HepG2 (cell line): ENCODE data around the gene CUL9. TPM values are rescaled to one million over a fixed set of nuclear protein-coding genes. Genes with fewer than 3 reads are reported as not detected.

Experiments used
- ATAC-seq: fragments of 200-7000 bp; cut with Tn5 transposase; 3 replicates; pipeline ENCODE4 v1.9.1; 2020; ENCODE audit warnings: mild to moderate bottlenecking, moderate library complexity
- BruUV-seq: library from RNA; stranded (reverse); fragments of 400-500 nt; replicated peaks from 2 replicates; lab custom pipeline; 2021; lab: Mats Ljungman, UMichigan
- CTCF ChIA-PET: fragments of 300-600 bp; formaldehyde crosslinking; extraction: SDS; loops from one replicate; lab custom pipeline; 2021; ENCODE audit warnings: low total read pairs, inconsistent platforms, low intra/inter-chr PET ratio; lab: Yijun Ruan, JAX
- POLR2A ChIA-PET: fragments of 350-600 bp; sonication (Branson Sonifier 250); formaldehyde crosslinking; loops from one replicate; lab custom pipeline; 2020; ENCODE audit warnings: antibody characterized with exemption, inconsistent platforms; lab: Yijun Ruan, JAX
- DNase-seq: peaks from one replicate; pipeline ENCODE4 v3.0.0-alpha.2; 2015; ENCODE audit warnings: low spot score
- FAIRE-seq: peaks from 3 replicates; lab custom pipeline; 2011; peaks lifted over from hg19 to GRCh38; lab: Jason Lieb, UNC
- H2AFZ ChIP-seq: one replicate; pipeline ENCODE4 v1.6.1; 2011; ENCODE audit warnings: low read length, inconsistent platforms
- H3K27ac ChIP-seq: fragments of 300-600 bp; 3 replicates; pipeline ENCODE4 v1.8.0; 2011; ENCODE audit warnings: mixed run types, mild to moderate bottlenecking, mixed read lengths, low read length, inconsistent platforms; ENCODE audit not compliant: insufficient read depth; ENCODE audit errors: extremely low read length
- H3K27me3 ChIP-seq, 2 experiments: fragments of 200-600 bp in 1 of 2; 2 replicates in 1 of 2; 3 replicates in 1 of 2; pipeline versions ENCODE4 v1.6.0 to v1.8.0; 2011; ENCODE audit warnings: low read length in 2 of 2, mild to moderate bottlenecking in 2 of 2, moderate library complexity in 2 of 2, inconsistent platforms in 1 of 2; ENCODE audit not compliant: insufficient read depth in 2 of 2, control insufficient read depth in 1 of 2
- H3K36me3 ChIP-seq, 2 experiments: fragments of 200-600 bp in 1 of 2; replicated peaks in 1 of 2; 2 replicates in 1 of 2; 3 replicates in 1 of 2; pipeline versions ENCODE4 v1.5.1 to v1.8.0; 2011; ENCODE audit warnings: low read length in 2 of 2, inconsistent platforms in 1 of 2; ENCODE audit not compliant: insufficient read depth in 2 of 2, control insufficient read depth in 1 of 2
- H3K4me1 ChIP-seq: 2 replicates; pipeline ENCODE4 v1.5.1; 2012; ENCODE audit warnings: low read length, inconsistent platforms; ENCODE audit not compliant: insufficient read depth
- H3K4me2 ChIP-seq: 2 replicates; pipeline ENCODE4 v1.6.0; 2011; ENCODE audit warnings: low read depth, low read length, inconsistent platforms
- H3K4me3 ChIP-seq, 3 experiments: fragments of 200-600 bp in 1 of 3; sonication (generic), shearing (Covaris generic) in 1 of 3; replicated peaks in 1 of 3; 2 replicates each; pipeline ENCODE4 v1.5.1; 2011 to 2016; ENCODE audit warnings: low read length in 3 of 3, inconsistent platforms in 2 of 3, low read depth in 2 of 3, mild to moderate bottlenecking in 2 of 3, control low read depth in 1 of 3, mixed read lengths in 1 of 3; ENCODE audit not compliant: insufficient read depth in 1 of 3
- H3K79me2 ChIP-seq: one replicate; pipeline ENCODE4 v1.6.1; 2011; ENCODE audit warnings: low read length, inconsistent platforms; ENCODE audit not compliant: insufficient read depth
- H3K9ac ChIP-seq: 2 replicates; pipeline ENCODE4 v1.6.0; 2011; ENCODE audit warnings: mild to moderate bottlenecking, low read depth, low read length, inconsistent platforms; ENCODE audit not compliant: insufficient read depth
- H3K9me3 ChIP-seq: 2 replicates; pipeline ENCODE4 v1.5.1; 2012; ENCODE audit warnings: mild to moderate bottlenecking, low read length
- H4K20me1 ChIP-seq: 2 replicates; pipeline ENCODE4 v1.6.0; 2011; ENCODE audit warnings: inconsistent platforms, mild to moderate bottlenecking, low read length, moderate library complexity; ENCODE audit not compliant: insufficient read depth
- AGO1 ChIP-seq: fragments of 200-400 bp; formaldehyde crosslinking; IDR thresholded peaks from 2 replicates; pipeline ENCODE4 v1.6.1; 2017; ENCODE audit warnings: mild to moderate bottlenecking, low read depth, low read length, moderate library complexity; ENCODE audit not compliant: poor library complexity, severe bottlenecking
- AGO2 ChIP-seq: fragments of 200-400 bp; formaldehyde crosslinking; optimal IDR thresholded peaks from 2 replicates; pipeline ENCODE3; 2017; ENCODE audit warnings: mild to moderate bottlenecking, low read depth, low read length, moderate library complexity
- HNRNPLL ChIP-seq: fragments of 200-400 bp; formaldehyde crosslinking; IDR thresholded peaks from 2 replicates; pipeline ENCODE4 v1.6.1; 2017; ENCODE audit warnings: mild to moderate bottlenecking, low read depth, low read length; ENCODE audit not compliant: poor library complexity, severe bottlenecking
- POLR2AphosphoS2 ChIP-seq: IDR thresholded peaks from 2 replicates; pipeline ENCODE4 v1.6.1; 2011; ENCODE audit warnings: low read depth, low read length, improper control_type of control experiment
- THYN1 ChIP-seq: sonication (generic); formaldehyde crosslinking; IDR thresholded peaks from 2 replicates; pipeline ENCODE4 v1.8.1; 2023; ENCODE audit warnings: low read depth, mild to moderate bottlenecking, moderate library complexity, missing genetic modification reagents, borderline replicate concordance
- WGBS: methylation state at CpG from one replicate; pipeline ENCODE4 v1.1.6; 2017; ENCODE audit warnings: low lambda C conversion rate; 5-methylcytosine and 5-hydroxymethylcytosine counted together
- in situ Hi-C: cut with HindIII; loops from 2 replicates; pipeline ENCODE4 v1.10.0; 2017; ENCODE audit warnings: low pct_unique_long_range_greater_than_20kb; ENCODE audit not compliant: extremely low pct_ligation_motif_present
- intact Hi-C: fragments of 100-400 bp; cut with micrococcal nuclease; formaldehyde crosslinking; loops from one replicate; pipeline ENCODE4 v1.10.0; 2022; ENCODE audit not compliant: unreplicated experiment
- polyA plus RNA-seq, 8 experiments: library from polyadenylated mRNA; depleted of rRNA in 3 of 8; stranded (reverse) in 7 of 8; unstranded in 1 of 8; fragments of >200 nt; fragmentation: Illumina TruSeq in 4 of 8; extraction: Trizol in 4 of 8; gene quantifications; 2 replicates each; pipeline versions ENCODE4 v1.2.1 to v1.2.3, GENCODE V29; 2011 to 2016; ENCODE audit warnings: low read depth in 4 of 8, missing spikeins in 1 of 8, mixed read lengths in 1 of 8; ENCODE audit not compliant: insufficient read depth in 1 of 8
- total RNA-seq, 5 experiments: library from RNA; depleted of rRNA; stranded (reverse); fragments of >200 nt; fragmentation: Illumina TruSeq; extraction: Trizol; gene quantifications; 2 replicates each; pipeline ENCODE4 v1.2.3, GENCODE V29; 2016; ENCODE audit warnings: low read depth in 1 of 5
- TF ChIP-seq, protein P1 (sequence below): sonication (generic); formaldehyde crosslinking; IDR thresholded peaks from 2 replicates; pipeline ENCODE4 v1.5.0; 2020; ENCODE audit warnings: mild to moderate bottlenecking, missing genetic modification reagents
- TF ChIP-seq, protein P2 (sequence below), 2 experiments: IDR thresholded peaks; 2 replicates each; pipeline ENCODE4 v1.6.1; 2011 to 2012; ENCODE audit warnings: low read length in 2 of 2, borderline replicate concordance in 1 of 2, low read depth in 1 of 2, mild to moderate bottlenecking in 1 of 2, moderate library complexity in 1 of 2

The CUL9 gene
- total and polyA plus RNA-seq, 2 of the 13 experiments (the other 11 are each of a cell fraction or from before 2014, with no cell fraction given) = 11.4 to 13.7 TPM

DNA sequence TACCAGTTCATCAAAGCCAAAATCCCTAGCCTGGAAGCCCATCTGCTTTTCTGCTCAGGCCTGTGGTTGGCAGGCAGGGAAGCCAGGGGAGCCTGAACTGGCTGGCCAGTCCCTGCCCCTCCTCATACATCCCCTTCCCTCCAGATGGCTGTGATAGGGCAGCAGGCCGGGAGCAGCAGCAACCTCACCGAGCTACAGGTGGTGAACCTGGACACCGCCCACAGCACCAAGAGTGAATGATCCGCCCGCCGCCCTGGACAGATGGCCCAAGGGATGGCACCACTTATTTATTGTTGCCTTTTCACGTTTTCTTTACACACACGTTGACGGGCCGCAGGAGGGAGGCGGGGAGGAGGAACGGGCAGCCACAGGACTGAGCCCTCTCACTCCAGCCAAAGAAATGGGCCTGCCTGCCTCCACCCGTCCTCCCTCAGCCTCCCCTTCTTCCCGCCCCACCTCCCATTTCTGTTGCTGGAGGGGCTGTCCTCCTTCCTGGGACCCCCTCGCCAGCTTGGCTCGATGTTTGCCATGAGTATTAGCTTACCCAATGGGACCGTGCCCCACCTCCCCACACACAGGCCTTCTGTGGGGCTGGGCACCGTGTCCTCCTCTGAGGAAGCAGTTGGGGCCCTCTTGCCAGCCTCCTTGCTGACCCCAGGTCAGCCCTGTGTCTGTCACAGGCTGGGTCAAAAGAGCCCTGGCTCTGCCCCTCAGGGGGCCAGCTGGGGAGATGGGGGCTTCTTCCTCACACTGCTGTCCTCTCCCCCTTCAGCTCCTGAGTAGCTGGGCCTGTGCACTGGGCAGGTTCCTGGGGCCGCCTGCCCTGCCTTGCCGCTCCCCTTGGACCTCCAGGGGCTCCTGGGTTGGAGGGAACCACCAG is 2.8 kb upstream of the CUL9 start:
- H3K9me3 ChIP-seq = no peaks in the 10 kb centered on the region
- peaks cover 13% of the 10 kb centered on the region for H4K20me1 ChIP-seq
- no peak overlapping the region for H3K27ac ChIP-seq
- H3K4me2 ChIP-seq = no peak overlapping the region
- WGBS = 98% methylated on average over 20 of the region's 20 CpGs
- H3K27me3 ChIP-seq = no peaks in the 10 kb centered on the region; a peak in 1 of 5 replicates
- H3K4me1 ChIP-seq = peaks cover 33% of the 10 kb centered on the region
- BruUV-seq = no TSS peak
- in situ Hi-C loops (no loop called here), intact Hi-C loops (no loop called here)
- no peak for FAIRE-seq
- CTCF ChIA-PET = no interaction called here
- TF ChIP-seq, protein P1, sequence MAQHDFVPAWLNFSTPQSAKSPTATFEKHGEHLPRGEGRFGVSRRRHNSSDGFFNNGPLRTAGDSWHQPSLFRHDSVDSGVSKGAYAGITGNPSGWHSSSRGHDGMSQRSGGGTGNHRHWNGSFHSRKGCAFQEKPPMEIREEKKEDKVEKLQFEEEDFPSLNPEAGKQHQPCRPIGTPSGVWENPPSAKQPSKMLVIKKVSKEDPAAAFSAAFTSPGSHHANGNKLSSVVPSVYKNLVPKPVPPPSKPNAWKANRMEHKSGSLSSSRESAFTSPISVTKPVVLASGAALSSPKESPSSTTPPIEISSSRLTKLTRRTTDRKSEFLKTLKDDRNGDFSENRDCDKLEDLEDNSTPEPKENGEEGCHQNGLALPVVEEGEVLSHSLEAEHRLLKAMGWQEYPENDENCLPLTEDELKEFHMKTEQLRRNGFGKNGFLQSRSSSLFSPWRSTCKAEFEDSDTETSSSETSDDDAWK (CRISPR knock-in tag) = no peak
- TF ChIP-seq POLR2AphosphoS2 = peak; percentile 42; the same call in 1 of the 2 replicates
- TF ChIP-seq AGO1 = peak; percentile 40
- TF ChIP-seq AGO2 = peak; percentile 62
- peak; percentile 11 for TF ChIP-seq HNRNPLL
- TF ChIP-seq, protein P2, sequence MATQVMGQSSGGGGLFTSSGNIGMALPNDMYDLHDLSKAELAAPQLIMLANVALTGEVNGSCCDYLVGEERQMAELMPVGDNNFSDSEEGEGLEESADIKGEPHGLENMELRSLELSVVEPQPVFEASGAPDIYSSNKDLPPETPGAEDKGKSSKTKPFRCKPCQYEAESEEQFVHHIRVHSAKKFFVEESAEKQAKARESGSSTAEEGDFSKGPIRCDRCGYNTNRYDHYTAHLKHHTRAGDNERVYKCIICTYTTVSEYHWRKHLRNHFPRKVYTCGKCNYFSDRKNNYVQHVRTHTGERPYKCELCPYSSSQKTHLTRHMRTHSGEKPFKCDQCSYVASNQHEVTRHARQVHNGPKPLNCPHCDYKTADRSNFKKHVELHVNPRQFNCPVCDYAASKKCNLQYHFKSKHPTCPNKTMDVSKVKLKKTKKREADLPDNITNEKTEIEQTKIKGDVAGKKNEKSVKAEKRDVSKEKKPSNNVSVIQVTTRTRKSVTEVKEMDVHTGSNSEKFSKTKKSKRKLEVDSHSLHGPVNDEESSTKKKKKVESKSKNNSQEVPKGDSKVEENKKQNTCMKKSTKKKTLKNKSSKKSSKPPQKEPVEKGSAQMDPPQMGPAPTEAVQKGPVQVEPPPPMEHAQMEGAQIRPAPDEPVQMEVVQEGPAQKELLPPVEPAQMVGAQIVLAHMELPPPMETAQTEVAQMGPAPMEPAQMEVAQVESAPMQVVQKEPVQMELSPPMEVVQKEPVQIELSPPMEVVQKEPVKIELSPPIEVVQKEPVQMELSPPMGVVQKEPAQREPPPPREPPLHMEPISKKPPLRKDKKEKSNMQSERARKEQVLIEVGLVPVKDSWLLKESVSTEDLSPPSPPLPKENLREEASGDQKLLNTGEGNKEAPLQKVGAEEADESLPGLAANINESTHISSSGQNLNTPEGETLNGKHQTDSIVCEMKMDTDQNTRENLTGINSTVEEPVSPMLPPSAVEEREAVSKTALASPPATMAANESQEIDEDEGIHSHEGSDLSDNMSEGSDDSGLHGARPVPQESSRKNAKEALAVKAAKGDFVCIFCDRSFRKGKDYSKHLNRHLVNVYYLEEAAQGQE (IDR thresholded peaks at IDR 0.05; ENCODE audit: borderline replicate concordance in 1 of 2, low read depth in 1 of 2, low read length in 2 of 2) = no peak
- TF ChIP-seq THYN1 (CRISPR knock-in tag) = no peak
- H3K79me2 ChIP-seq = peaks cover 12% of the 10 kb centered on the region
- DNase-seq = no peak
- H3K4me3 ChIP-seq = no peak overlapping the region
- no peak overlapping the region for H2AFZ ChIP-seq
- POLR2A ChIA-PET = no interaction called here
- no peak for ATAC-seq
- H3K9ac ChIP-seq = no peak overlapping the region
- H3K36me3 ChIP-seq = peaks cover 28 to 42% of the 10 kb centered on the region in 2 experiments
